ENCODE measurements around the gene DBF4B. TPM values are rescaled to one million over a fixed set of nuclear protein-coding genes. Genes with fewer than 3 reads are reported as not detected.
A peak's percentile ranks its signal among the peaks of the same experiment; 100 is the strongest.
"Not testable (repeated sequence)": the region's sequence is repeated elsewhere in the genome, so short reads cannot be mapped to it uniquely, and the experiment has no call there.

Gene DBF4B
- 4.9 and 6.6 TPM in 2 replicates for total RNA-seq

GRCh38 chr17:44708401-44709263 lies at the start of gene DBF4B:
Gene DBF4B (plus strand): TSS chr17:44708665. CDS start chr17:44708821, 156 bp downstream.
- peak; percentile 87 for DNase-seq (ENCODE audit: extremely low read depth, low read depth, low spot score)

GRCh38 chr17:44661835-44662234 lies 46.6 kb upstream of the DBF4B start:
- DNase-seq (ENCODE audit: extremely low read depth, low read depth, low spot score) = no peak

- no peak for DNase-seq (ENCODE audit: extremely low read depth, low read depth, low spot score)
Observed at GRCh38 chr17:44663095-44663494, 45.4 kb upstream of the DBF4B start.

GRCh38 chr17:44664867-44665266 lies 43.6 kb upstream of the DBF4B start:
- no peak for DNase-seq (ENCODE audit: extremely low read depth, low read depth, low spot score)

- DNase-seq (ENCODE audit: extremely low read depth, low read depth, low spot score) = no peak
Observed at GRCh38 chr17:44666006-44666405, 42.5 kb upstream of the DBF4B start.

- no peak for DNase-seq (ENCODE audit: extremely low read depth, low read depth, low spot score)
Observed at GRCh38 chr17:44672479-44673093, 35.9 kb upstream of the DBF4B start.

GRCh38 chr17:44673893-44674292 lies 34.6 kb upstream of the DBF4B start:
- no peak for DNase-seq (ENCODE audit: extremely low read depth, low read depth, low spot score)

- no peak for DNase-seq (ENCODE audit: extremely low read depth, low read depth, low spot score)
Observed at GRCh38 chr17:44677136-44677535, 31.3 kb upstream of the DBF4B start.

- DNase-seq (ENCODE audit: extremely low read depth, low read depth, low spot score) = not testable (repeated sequence)
Observed at GRCh38 chr17:44683303-44683702, 25.2 kb upstream of the DBF4B start.

- DNase-seq (ENCODE audit: extremely low read depth, low read depth, low spot score) = no peak
Observed at GRCh38 chr17:44687756-44688155, 20.7 kb upstream of the DBF4B start.

- no peak for DNase-seq (ENCODE audit: extremely low read depth, low read depth, low spot score)
Observed at GRCh38 chr17:44688200-44688599, 20.3 kb upstream of the DBF4B start.

- no peak for DNase-seq (ENCODE audit: extremely low read depth, low read depth, low spot score)
Observed at GRCh38 chr17:44688675-44689476, 19.6 kb upstream of the DBF4B start.

- DNase-seq (ENCODE audit: extremely low read depth, low read depth, low spot score) = peak; percentile 70
Observed at GRCh38 chr17:44689477-44690217, 18.8 kb upstream of the DBF4B start, which contains the start of gene CCDC43. Gene CCDC43 (minus strand): TSS chr17:44689776. CDS start chr17:44689753, 23 bp downstream.

- not testable (repeated sequence) for DNase-seq (ENCODE audit: extremely low read depth, low read depth, low spot score)
Observed at GRCh38 chr17:44690746-44691306, 17.6 kb upstream of the DBF4B start.

GRCh38 chr17:44693609-44694008 lies 14.9 kb upstream of the DBF4B start:
- DNase-seq (ENCODE audit: extremely low read depth, low read depth, low spot score) = no peak

- DNase-seq (ENCODE audit: extremely low read depth, low read depth, low spot score) = not testable (repeated sequence)
Observed at GRCh38 chr17:44700288-44700687, 8.2 kb upstream of the DBF4B start.

- DNase-seq (ENCODE audit: extremely low read depth, low read depth, low spot score) = no peak
Observed at GRCh38 chr17:44707755-44708400, 587 bp upstream of the DBF4B start.

- no peak for DNase-seq (ENCODE audit: extremely low read depth, low read depth, low spot score)
Observed at GRCh38 chr17:44719444-44719843, 11.0 kb downstream of the DBF4B start.

GRCh38 chr17:44722254-44722653 lies 13.8 kb downstream of the DBF4B start:
- no peak for DNase-seq (ENCODE audit: extremely low read depth, low read depth, low spot score)

- DNase-seq (ENCODE audit: extremely low read depth, low read depth, low spot score) = not testable (repeated sequence)
Observed at GRCh38 chr17:44726121-44726520, 17.7 kb downstream of the DBF4B start.

All from glomerular endothelial cell (primary cell).